Cardiac fibroblast (primary cell): ENCODE measurements around the gene DOC2A.

ENCODE experiments used
- DNase-seq, 2 donors: peaks; one replicate each; pipeline versions ENCODE4 v3.0.0 to v3.0.0-alpha.2; 2010; ENCODE audit warnings: low read depth in 2 of 2
- H3K4me3 ChIP-seq, 2 donors: replicated peaks in 1 of 2; 1 replicate in 1 of 2; 2 replicates in 1 of 2; pipeline ENCODE4 v1.5.1; 2011; ENCODE audit warnings: low read depth in 2 of 2, low read length in 2 of 2, mild to moderate bottlenecking in 2 of 2, moderate library complexity in 1 of 2
- CTCF ChIP-seq: IDR thresholded peaks from one replicate; pipeline ENCODE4 v1.5.1; 2011; ENCODE audit warnings: low read depth, mild to moderate bottlenecking, low read length, inconsistent platforms

The DOC2A gene

DNA sequence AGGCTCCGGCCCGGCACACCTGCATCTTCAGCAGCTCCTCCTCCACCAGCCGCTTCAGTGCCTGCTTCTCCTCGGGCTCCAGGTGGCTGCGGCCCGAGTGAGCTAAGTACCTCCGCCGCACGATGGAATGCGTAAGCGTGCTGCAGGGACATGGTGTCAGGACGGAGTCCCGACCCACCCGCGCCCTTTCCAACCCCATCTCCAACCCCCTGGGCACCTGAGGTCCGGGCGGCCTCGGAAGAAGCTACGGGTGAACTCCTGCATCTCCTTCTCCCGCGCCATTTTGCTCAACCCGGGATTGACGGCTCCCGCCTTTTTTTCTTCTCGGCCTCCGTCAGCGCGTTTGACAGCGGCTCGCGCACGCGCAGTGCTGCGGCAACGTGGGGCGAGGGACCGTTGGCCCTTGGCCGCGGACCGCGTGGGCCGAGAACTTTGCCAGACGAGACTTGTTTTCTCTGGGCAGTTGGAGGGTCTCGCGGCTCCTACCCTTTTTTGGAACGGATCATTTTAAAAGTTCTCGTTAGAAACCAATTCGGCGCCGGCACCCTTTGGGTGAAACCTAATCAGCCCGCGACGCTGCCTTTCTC is 15.4 kb downstream of the DOC2A start, which contains the start of gene HIRIP3:
HIRIP3 (minus strand) TSS at position 294 of the 587 bp plus-strand sequence; CDS start at position 282, 12 bp downstream.
- DNase-seq, result peak; percentile 81 to 84
- TF ChIP-seq CTCF, result no peak
- peak within 1 kb of the TSS; percentile 88 to 93 for H3K4me3 ChIP-seq

GRCh38 chr16:29994600-29995323 is 16.1 kb downstream of the DOC2A start:
- DNase-seq, result peak; percentile 53 to 74
- TF ChIP-seq CTCF, result no peak
- H3K4me3 ChIP-seq, result peak overlapping the region; percentile 88 to 93

GRCh38 chr16:29993903-29994599 is 16.8 kb downstream of the DOC2A start:
- TF ChIP-seq CTCF, result no peak
- H3K4me3 ChIP-seq, result no peak overlapping the region
- DNase-seq, result no peak

- DNase-seq, result no peak
- no peak overlapping the region for H3K4me3 ChIP-seq
- TF ChIP-seq CTCF, result no peak
These were observed 17.5 kb downstream of the DOC2A start for GRCh38 chr16:29993191-29993902.

DNA sequence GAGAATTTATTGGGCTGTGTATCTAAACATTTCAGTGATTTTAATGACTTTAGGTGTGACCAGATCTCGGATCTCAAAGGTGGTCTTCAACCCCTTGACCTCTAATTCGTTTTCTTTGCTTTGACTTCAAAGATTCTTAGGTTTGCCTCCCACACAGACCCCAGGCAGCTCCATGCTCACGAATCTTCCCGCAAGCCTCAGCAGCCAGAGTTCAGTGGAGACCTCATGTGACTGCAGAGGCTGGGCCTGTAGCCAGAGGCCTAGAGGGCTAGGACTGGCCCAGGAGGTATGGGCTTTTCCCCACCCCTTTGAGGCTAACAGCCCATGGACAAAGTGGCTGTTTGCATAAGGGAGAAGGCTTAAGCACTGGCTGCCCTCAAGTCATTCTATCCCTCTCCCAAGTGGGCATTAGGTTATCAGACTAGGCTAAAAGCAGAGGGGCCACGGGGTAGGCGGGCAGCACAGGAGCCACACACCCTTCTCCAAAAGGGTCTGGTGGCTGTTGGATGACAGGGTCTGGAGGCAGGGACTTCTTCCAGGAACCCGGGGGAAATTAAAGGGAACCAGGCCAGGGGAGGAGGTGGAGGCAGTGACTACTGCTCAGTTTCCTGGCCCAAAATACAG is 18.4 kb downstream of the DOC2A start:
- peak in 1 of 2 donors; percentile 64 for DNase-seq
- no peak overlapping the region for H3K4me3 ChIP-seq
- TF ChIP-seq CTCF, result no peak

- DNase-seq, result no peak
- TF ChIP-seq CTCF, result no peak
- H3K4me3 ChIP-seq, result no peak overlapping the region
These were observed 19.3 kb downstream of the DOC2A start for GRCh38 chr16:29991571-29991904.
